ENCODE measurements around the gene GLYATL1B.
"Not testable (repeated sequence)": the region's sequence is repeated elsewhere in the genome, so short reads cannot be mapped to it uniquely, and the experiment has no call there.

GLYATL1B gene

DNA sequence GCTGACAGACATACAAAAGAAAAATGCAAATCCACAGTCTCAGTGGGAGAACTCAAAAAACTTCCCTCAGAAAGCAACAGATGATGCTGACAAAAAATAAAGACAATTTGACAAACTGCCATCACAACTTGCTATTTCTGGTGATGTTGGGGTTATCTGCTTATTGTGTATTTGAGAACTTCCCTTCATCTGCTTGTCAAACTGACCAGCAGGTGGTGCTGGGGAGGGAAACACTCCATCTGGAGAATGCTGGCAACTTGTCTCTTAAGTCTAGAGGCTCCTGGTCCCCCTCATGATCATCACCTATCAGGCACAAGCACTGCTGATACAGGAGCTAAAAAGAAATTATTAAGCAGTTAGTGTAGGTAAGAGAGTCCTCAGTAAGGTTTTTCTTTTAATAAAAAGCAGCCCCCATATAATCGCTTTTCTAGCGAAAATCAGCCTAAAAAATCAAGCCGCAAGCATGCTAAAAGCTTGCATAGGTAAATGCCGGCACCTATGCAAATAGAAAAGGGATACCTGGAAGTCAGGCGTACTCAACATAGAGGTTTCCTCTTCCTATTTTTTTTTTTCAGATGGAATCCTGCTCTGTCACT is 11.1 kb downstream of the GLYATL1B start:
- DNase-seq = peak; percentile 76

GRCh38 chr11:59097938-59098337 is 11.8 kb downstream of the GLYATL1B start:
- not testable (repeated sequence) for DNase-seq

DNA sequence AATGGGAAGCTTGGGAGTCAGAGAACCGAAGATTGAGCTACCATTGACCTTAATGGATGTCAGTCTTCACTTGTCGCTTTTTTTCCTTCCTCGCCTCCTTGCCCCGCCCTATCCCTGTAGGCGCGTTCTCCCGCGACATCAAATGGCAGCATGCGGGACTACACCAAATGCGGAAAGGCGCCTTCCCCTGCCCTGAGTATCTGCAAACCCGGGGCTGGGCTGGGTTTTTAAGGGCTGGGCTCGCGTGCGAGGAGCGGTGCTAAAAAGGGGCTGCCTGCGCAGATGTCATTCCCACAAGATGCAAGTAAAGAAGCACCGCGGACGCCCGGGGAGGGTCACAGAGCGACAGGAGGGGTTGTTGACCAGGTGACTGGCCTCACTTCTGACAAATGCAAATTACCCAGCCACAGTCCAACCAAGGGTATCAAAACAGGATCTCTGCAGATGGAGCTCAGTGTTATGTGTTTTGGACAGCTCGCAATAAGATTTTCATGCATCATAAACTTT is 16.2 kb downstream of the GLYATL1B start:
- peak; percentile 60 for DNase-seq

DNA sequence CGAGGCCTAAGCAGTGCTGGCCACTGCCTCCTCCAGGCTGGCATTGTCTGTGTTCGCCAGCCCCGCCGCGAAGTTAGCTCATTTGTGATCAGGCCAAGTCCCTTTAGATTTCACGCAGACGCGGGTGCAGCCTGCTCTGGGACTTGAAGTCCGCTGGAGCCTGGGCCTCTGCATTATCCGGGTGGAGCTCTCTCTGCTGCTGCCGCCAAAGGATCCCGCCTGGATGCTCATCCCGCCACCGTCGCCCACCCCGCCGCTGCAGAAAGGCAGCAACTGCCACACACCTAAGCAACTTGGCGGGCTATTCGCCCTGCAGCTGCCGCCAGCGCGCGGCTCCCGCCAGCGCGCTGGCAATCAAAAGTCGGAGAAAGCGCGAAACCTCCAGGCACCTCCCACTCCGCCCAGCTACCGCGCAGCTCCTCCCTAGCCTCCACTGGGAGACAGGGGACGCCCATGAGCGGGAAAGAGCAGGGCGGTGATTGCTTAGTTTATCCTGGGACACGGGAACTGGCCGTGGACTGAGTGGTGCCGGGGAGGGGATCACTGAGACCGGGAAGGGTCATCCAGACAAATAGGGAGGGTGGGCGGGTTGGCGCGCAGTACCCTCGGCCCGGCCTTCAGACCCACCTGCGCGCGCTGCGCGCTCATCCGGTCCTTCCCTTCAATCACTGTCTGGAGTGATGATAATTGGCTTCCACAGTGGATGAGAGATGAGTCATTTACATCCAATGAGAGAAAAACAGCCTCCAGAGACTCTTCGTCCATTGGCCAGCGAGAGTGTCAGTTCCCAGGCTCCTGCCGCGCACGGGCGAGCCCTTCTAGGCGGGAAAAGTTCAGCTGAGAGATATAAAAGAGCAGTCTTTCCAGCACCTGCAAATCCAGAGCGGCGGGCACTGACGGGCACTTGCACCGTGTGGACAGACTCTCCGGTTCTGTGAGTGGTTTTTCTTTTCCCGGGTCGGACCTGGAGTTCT is 20.5 kb downstream of the GLYATL1B start, which contains the start of gene FAM111B:
FAM111B (plus strand) TSS at position 875 of the 974 bp plus-strand sequence. CDS start 2,389 bp downstream, outside the sequence.
- DNase-seq = peak; percentile 80

DNA sequence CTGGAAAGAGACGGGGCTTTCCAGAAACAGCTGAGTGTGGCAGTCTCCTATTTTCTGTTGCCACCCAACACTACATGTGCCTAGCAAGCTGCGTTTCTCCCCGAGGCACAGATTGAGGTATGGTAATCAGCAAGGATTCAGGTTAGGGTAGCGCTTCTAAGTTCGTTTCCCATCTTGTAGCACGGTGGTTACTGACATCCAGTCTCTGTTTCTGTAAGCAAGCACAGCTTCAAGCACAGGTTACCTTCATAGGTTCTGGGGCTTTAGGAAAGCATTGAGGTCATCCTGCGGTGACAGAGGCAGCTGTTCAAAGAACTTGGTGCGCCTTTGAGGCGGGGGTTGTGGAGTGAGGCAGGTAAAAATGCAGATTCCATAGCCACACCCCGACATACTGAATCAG is 21.6 kb downstream of the GLYATL1B start:
- peak; percentile 12 for DNase-seq

GRCh38 chr11:59112494-59112893 is 26.4 kb downstream of the GLYATL1B start:
- DNase-seq = no peak

DNA sequence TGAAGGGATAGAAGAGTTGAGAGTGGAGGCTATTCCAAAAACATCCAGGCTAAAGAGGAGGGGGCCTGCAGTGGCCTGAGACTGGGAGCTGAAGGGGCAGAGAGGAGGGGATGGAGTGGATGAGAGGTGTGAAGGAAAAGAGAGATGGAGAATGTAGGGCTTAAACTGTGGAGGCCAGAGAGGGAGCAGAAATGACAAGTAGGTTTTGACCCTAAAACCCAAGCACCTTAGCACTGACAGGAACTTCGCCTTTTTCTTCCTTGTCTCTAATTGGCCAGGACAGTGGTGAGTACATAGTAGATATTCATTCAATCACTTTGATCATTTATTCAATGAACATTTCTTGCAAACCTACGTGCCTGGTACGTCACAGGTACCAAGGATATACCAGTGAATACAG is 28.2 kb downstream of the GLYATL1B start:
- no peak for DNase-seq

DNA sequence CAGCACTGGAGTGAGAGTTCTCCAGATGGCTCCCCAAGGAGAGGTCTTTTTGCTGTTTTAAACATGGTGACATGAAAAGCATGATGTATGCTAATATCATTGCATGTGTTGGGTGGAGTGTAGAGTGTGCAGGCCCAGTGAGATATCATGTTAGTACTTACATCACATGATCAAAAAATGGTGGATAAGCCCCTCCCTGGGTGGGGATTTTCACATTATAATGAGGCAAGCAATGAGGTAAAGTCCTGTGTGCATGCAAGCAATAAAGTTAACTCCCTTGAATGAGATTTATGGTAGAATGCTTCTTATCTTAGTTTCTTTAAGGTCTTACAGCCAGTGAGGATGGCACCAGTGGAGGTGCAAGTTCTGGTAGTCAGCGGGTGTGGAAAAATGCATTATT is 29.4 kb downstream of the GLYATL1B start:
- DNase-seq = no peak

GRCh38 chr11:59117774-59118173 is 31.7 kb downstream of the GLYATL1B start:
- DNase-seq = no peak

DNA sequence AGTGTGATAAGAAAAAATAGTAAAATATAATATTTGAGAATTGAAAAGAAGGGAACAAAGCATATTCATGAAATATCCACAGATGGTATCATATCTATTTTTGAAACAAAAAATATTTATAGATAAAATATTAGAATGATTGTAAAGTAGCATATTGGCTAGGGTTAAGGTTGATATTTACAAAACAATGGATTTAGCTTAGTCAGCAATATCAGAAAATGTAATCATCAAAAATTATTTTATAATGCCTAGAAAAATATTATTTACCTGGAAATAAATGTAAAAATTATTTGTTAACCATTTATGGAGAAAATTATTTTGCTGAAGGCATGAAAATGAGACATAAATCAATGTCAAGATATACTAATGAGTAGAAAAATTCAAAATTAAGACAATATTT is 33.7 kb downstream of the GLYATL1B start:
- DNase-seq = no peak

GRCh38 chr11:59135648-59136461 is 49.7 kb downstream of the GLYATL1B start:
- peak; percentile 88 for DNase-seq

DNA sequence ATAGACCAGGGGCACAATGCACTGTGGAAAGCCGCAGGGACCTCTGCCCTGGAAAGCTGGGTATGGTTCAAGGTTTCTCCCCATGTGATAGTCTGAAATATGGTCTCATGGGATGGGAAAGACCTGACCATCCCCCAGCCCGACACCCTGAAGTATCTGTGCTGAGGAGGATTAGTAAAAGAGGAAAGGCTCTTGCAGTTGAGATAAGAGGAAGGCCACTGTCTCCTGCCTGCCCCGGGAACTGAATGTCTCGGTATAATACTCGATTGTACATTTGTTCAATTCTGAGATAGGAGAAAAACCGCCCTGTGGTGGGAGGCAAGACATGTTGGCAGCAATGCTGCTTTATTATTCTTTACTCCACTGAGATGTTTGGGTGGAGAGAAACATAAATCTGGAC is 50.4 kb downstream of the GLYATL1B start:
- DNase-seq = not testable (repeated sequence)

GRCh38 chr11:59137190-59137589 is 51.1 kb downstream of the GLYATL1B start:
- no peak for DNase-seq

DNA sequence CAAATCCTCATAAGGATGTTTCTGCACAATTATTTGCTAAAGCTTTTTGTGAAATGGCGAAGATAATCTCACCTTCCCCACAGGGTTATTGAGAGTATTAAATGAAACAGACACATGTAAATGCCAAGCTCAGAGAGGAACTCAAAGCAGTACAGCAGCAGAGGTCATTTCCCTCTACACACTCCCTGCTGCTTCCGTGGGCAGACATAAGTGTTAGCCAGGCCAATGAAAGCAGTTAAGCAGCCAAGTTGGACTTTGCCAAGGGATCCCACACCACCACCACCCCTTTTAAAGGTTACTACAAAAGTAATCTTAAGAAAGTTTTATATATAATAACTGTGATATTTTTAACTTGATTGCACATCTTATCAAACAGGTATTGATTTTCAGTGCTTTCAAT is 52.5 kb downstream of the GLYATL1B start:
- no peak for DNase-seq

- DNase-seq = no peak
Observed at GRCh38 chr11:59141191-59141590, 55.1 kb downstream of the GLYATL1B start.

DNA sequence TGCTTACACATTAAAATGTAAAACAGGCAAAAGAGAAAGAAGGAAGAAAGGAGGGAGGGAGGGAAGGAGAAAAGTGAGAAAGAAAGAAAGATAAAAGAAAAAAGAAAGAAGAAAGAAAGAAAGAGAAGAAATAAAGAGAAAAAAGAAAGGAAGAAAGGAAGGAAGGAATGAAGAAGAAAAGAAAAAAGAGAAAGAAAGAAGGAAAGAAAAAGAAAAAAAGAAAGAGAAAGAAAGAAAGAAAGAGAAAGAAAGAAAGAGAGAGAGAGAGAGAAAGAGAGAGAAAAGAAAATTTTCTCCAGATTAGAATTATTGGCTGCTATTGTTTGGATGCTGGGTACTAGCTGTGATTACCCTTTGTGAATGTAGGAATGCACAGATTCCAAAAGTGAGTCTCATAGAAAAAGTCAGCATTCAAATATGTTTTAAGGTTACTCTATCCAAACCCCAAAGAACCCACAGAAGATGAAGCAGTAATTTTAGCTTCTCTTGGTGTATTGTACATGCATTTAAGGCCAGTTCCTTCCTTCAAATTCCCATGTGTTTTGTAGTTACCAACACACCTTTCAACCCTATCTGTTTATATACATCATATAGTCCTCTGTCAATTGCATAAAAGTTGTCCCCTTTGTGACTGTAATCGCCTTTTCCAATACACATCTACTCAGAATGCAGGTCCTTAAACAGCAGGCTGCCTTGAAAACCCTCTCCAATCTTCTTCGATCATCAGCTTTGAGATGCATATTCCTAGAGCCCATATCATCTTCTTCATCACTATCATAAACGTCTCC is 55.8 kb downstream of the GLYATL1B start:
- DNase-seq = no peak

DNA sequence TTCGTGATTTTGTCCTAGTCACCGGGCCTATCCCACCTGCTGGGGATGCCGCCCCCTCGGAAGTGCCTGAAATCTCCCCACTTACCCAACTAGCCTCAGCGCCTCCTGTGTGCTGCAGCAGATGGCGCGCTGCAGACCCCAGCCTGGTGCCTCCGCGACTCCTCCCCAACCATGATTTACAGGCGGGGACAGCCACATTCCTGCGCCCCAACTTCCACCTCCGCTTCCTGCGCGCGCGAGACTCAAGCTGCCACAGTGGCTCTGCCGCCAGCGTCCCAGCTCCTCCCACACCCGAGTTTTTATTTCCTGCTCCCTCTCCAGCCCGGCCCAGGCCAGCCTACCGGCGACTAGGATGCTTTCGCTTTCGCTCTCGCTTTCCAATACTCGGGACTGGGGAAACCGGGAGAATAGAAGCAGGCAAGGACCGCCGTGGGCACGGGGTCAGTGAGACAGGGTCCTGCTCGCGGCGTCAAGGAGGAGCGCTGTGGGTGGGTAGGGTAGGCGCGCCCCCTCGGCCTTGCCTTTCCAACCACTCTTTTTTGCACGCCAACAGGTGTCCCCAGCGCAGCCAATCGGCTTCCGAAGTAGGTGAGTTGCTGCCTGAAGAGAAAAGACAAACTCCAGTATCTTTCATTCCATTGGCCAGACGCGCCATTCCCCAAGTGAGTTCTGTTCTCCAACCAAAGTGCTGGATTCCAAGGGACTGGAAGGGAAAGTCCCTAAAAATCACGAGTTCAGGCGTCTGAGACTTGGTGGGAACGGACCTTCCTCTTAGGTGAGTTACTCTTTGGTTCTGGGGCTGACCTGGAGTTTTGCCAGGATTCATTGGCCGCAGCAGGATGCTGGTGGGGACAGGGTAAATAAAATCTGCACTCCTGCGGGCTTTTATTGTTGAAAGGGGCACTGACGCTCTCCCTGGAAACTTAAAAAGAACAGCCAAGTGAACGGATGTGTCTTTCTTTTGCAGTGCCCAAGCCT is 56.7 kb downstream of the GLYATL1B start, which contains the start of gene FAM111A:
FAM111A (plus strand) TSS at position 327 of the 978 bp plus-strand sequence. CDS start 6,017 bp downstream, outside the sequence.
- peak; percentile 90 for DNase-seq

GRCh38 chr11:59144096-59144495 is 58.0 kb downstream of the GLYATL1B start:
- DNase-seq = no peak

Measured in CD4-positive, alpha-beta T cell treated with Interleukin-10 for 1 hour (primary cell).